GM19463 (cell line): ENCODE data around the gene SSBP3.
"Not testable (repeated sequence)": the region's sequence is repeated elsewhere in the genome, so short reads cannot be mapped to it uniquely, and the experiment has no call there.

ENCODE experiments used
- ATAC-seq: cut with Tn5 transposase; IDR thresholded peaks from one replicate; pipeline ENCODE4 v1.9.1; 2021; ENCODE audit warnings: mild to moderate bottlenecking, moderate library complexity; ENCODE audit not compliant: unreplicated experiment

Gene SSBP3

DNA sequence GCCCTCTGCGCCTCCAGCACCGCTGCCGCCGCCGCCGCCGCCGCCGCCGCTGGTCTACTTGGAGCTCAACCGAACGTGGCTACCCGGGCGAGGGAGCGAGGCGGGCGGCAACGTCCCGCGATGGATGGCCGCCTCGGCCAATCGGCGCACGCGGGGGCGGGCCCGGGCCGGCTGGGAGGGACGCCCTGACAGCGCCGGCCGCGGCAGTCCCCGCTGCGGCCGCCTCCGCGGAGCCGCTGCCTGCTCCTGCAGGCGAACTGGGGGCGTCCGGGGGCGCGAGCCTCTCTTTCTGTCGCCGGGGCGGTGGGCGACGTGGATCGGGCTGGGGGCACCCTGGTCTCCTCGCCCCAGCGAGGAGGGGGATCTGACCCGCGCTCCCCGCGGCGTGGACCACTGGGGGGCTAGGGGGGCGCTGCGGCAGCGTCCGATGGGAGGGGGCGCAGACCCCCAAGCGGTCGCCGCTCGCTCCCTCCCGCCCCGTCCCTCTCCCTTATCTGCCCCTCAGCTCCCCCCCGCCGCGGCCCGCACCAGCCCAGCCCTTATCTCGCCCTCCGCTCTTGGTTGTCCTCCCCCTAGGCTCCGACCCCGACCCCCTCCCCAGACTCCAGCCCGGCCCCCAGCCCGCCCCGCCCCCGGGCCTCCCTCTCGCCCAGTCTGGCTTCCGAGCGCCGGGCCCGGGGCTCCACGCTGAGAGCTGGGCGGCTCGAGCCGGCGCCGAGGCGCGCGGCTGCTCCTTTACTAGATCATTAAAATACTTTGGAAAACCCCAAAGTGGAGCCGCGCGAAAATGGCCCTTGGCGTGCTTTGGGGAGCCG, at the start of gene SSBP3:
Gene SSBP3 (minus strand): TSS at position 56 of the 815 bp plus-strand sequence.
- ATAC-seq = peak; percentile 82

GRCh38 chr1:54453509-54453908, 47.3 kb upstream of the SSBP3 start:
- no peak for ATAC-seq

DNA sequence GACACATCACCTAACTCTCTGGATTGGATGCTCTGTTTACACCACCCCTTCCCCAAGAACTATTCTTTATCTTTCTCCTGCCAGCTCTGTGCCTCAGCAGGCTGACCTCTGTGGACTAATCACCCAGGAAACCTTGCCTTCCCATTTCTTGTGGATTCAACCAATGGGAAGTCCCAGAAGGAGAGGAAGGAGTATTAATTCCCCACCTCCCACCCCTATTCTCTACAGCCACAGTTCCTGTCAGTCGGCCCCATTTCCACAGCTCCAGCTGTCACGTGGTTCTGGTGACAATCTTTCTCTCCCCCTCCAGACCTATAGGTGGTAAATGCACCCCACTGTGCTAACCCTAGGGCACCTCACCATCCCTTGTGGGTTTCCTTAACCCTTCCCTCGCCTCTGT, 46.8 kb upstream of the SSBP3 start:
- no peak for ATAC-seq

DNA sequence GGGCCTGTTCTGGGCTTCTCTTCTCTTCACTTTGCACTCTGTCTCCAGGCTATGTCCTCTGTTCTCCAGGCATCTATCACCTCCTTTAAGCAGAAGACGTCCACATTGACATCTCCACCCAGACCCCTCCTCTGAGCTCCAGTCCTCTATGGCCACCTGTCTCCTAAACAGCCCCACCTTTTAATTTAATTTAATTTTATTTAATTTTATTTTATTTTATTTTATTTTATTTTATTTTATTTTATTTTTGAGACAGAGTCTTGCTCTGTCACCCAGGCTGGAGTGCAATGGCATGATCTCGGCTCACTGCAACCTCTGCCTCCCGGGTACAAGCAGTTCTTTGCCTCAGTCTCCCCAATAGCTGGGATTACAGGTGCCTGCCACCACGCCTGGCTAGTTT, 43.2 kb upstream of the SSBP3 start:
- ATAC-seq = not testable (repeated sequence)

- not testable (repeated sequence) for ATAC-seq
Measured at GRCh38 chr1:54448801-54449200, 42.6 kb upstream of the SSBP3 start.

- ATAC-seq = not testable (repeated sequence)
Measured at GRCh38 chr1:54447081-54447480, 40.9 kb upstream of the SSBP3 start.

DNA sequence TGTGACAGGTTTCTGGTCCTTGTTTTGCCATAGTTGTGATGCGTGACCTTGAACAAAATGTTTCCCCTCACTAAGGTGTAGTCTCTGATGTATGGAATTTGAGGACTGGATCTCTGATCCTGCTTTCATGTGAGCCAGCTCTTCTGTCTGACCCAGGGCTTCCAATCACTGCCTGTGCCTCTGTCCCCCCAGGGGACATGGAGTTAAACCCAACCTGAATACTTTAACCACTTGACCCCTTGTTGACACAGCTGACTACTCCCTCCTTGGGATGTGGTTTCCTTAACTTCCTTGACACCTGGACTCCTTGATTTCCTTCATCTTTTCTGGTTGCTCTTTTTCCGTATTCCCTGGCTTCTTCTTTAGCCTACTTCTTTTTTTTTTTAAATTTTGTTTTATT, 36.0 kb upstream of the SSBP3 start:
- ATAC-seq = no peak

- no peak for ATAC-seq
Measured at GRCh38 chr1:54439550-54440223, 33.5 kb upstream of the SSBP3 start.

DNA sequence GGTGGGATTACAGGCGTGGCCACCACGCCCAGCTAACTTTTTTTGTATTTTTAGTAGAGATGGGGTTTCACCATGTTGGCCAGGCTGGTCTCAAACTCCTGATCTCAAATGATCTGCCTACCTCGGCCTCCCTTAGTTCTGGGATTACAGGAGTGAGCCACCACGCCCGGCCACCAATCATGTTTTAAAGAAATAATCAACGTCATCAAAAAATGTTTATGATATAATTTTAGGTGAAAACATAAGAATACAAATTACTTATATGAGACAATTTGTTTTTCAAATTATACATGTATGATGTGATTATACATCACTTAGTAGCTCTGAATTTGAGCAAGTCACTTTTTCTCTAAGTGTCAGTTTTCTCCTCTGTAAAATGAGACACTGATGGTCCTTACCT, 31.6 kb upstream of the SSBP3 start:
- no peak for ATAC-seq

DNA sequence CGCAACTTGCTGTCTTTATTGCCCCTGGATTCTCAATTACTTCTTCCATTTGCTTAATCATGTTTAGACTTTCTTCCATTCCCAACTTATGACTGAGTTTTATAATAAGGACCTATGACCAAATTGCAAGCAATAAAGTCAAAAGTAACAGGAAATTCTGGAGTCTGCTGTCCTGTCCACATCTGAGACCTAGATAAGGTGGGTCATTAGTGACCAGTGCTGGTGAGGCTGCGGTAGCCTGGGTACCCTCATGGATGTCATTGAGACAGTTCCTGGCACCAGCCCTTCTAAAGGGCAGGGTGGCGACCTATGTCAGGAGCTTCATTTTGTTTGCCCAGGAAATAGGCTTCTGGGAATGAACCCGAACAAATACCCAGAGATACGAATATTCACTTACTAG, 30.6 kb upstream of the SSBP3 start:
- no peak for ATAC-seq

DNA sequence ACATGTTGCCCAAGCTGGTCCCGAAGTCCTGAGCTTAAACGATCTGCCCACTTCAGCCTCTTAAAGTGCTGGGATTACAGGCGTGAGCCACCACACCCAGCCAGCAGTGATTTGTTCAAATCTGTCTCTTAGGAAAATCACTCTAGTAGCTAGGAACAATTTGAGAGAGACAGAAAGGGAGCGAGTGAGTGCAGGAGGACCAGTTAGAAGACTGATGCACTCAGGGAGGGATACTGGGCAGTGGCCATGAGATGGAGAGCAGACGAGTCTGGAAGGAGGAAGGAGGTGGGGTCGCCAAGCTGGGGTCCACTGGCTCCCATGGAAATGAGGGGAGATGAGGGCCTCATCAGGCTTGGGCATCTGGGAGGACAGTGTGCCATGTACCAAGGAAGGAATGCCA, 23.6 kb upstream of the SSBP3 start:
- ATAC-seq = no peak

GRCh38 chr1:54428837-54429518, 22.8 kb upstream of the SSBP3 start:
- no peak for ATAC-seq

DNA sequence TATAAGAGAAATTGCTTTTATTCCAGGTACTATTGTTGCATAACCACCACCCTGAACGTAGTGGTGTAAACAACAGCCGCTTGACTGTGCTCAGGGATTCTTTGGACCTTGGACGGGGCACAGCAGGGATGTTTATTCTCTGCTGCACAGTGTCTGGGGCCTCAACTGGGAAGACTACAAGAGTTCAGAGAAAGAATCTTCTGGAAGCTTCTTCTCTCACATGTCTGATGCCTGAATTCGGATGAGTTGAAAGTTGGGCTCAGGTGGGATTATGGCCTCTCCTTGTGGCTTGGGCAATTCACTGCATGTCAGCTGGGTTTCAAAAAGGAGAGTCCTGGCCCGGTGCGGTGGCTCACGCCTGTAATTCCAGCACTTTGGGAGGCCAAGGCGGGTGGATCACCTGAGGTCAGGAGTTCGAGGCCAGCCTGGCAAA, 19.0 kb upstream of the SSBP3 start:
- ATAC-seq = no peak

GRCh38 chr1:54424398-54424797, 18.2 kb upstream of the SSBP3 start:
- no peak for ATAC-seq

GRCh38 chr1:54421101-54421504, 14.9 kb upstream of the SSBP3 start:
- no peak for ATAC-seq

- not testable (repeated sequence) for ATAC-seq
Measured at GRCh38 chr1:54418598-54418997, 12.4 kb upstream of the SSBP3 start.

DNA sequence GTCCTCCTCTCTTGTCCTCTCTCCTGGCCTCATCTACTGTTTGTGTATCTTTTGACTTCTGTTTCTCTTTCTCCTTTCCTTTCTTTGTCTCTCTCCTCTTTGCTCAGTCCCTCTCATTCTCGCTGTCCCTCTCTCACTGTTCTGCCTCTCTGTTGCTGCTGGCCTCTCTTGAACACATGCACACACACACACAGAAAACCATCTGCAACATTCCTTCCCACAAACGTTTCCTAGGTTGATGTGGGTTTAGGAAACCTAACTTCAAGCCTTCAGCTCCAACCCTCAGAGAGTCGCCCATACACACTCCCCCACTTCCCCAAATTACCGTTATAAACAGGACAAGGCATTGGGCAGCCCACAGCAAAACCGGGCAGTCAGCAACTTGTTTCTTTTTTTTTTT, 10.9 kb upstream of the SSBP3 start:
- no peak for ATAC-seq

GRCh38 chr1:54416435-54416834, 10.2 kb upstream of the SSBP3 start:
- no peak for ATAC-seq

DNA sequence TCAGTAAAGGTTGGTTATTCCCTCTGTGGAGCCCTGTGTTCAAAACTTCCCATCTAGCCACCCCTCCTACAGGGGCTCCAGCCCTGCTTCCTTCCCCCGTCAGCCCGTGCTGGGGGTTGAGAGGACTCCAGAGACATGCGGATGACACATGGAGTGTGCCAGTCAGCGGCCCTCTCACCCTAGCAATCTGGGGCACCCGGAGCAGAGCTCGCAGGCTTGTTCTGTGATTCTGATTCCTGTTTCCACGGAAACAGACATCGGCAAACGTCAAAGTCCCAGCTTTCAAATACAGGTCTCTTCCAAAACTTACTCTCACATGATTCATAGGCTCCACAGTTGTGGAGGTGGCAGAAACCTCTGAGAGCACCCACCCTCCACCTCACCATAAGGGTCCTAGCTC, 9.8 kb upstream of the SSBP3 start:
- no peak for ATAC-seq

DNA sequence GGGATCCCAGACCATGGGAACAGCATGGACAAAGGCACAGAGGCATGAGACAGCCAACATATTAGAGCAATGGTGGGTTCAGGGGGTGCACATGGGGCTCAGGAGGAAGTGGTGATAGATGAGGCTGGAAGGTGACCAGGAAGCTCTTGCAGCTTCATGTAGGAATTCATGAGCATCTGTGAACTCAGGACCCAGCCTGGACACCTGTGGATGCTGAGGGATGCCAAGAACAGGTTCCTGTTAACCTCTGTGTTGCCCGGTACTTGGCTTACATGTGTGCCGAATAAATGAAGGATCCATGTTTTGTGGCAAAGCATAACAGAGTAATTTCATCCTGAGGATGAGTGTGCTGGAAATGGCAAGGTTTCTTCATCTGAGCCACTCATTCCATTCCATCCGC, 9.3 kb upstream of the SSBP3 start:
- no peak for ATAC-seq

- ATAC-seq = no peak
Measured at GRCh38 chr1:54413732-54414131, 7.5 kb upstream of the SSBP3 start.

DNA sequence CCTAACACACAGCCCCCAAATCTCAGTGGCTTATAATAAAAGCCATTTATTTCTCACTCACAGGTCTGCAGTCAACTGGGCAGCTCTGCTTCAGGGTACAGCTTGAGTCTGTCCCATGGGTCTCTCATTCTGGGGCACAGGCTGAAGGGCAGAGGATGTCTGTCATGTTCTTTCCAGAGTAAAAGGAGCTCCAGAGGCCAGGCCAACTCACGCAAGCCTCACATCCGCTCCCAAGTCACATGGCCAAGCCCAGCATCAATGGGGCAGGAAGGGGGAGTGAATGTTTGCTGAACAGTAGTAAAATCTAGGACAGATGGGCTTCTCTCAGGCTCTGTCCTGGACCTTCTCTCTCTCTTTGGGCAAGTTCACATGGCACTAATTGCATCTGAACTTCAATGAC, 7.1 kb upstream of the SSBP3 start:
- ATAC-seq = no peak
